ENCODE measurements around the gene RIN1. TPM values are rescaled to one million over a fixed set of nuclear protein-coding genes. Genes with fewer than 3 reads are reported as not detected.

RIN1 gene
- total RNA-seq, 4 donors from 2014 or later, result 22.3 to 37.2 (median 27.6) TPM

GRCh38 chr11:66369073-66369894, 33.0 kb upstream of the RIN1 start:
- Histone ChIP-seq H3K27me3 (peaks cover 0 to 14% (median 0%) of the 10 kb centered on the region in 4 donors), H3K4me3 (no peak overlapping the region), H3K27ac (no peak overlapping the region), H3K4me1 (peaks cover 4 to 42% (median 9%) of the 10 kb centered on the region in 3 donors), H3K36me3 (peaks cover 0 to 9% (median 0%) of the 10 kb centered on the region in 3 donors), H3K9me3 (no peaks in the 10 kb centered on the region)
- TF ChIP-seq POLR2A (IDR thresholded peaks at IDR 0.05), result no peak
- TF ChIP-seq CTCF (IDR thresholded peaks at IDR 0.05), result no peak
- intact Hi-C loops (cut with DNase I), result no loop called here
- DNase-seq, result no peak
- WGBS, 2 donors, result 86 to 87% methylated on average over 7 to 17 of the region's 25 CpGs

- TF ChIP-seq POLR2A (IDR thresholded peaks at IDR 0.05) (no peak), CTCF (IDR thresholded peaks at IDR 0.05) (no peak)
- Histone ChIP-seq H3K9me3 (no peaks in the 10 kb centered on the region), H3K4me1 (peaks cover 4 to 42% (median 9%) of the 10 kb centered on the region in 3 donors), H3K36me3 (peaks cover 0 to 9% (median 0%) of the 10 kb centered on the region in 3 donors), H3K4me3 (no peak overlapping the region), H3K27me3 (peaks cover 0 to 11% (median 0%) of the 10 kb centered on the region in 4 donors), H3K27ac (no peak overlapping the region)
- no peak for DNase-seq
- WGBS, 2 donors, result 71 to 82% methylated on average over 1 to 4 of the region's 6 CpGs
- intact Hi-C loops (cut with DNase I), result no loop called here
These were observed 32.2 kb upstream of the RIN1 start for GRCh38 chr11:66368484-66368883.

GRCh38 chr11:66367561-66368312, 31.5 kb upstream of the RIN1 start:
- TF ChIP-seq CTCF (IDR thresholded peaks at IDR 0.05), result no peak
- no peak for TF ChIP-seq POLR2A (IDR thresholded peaks at IDR 0.05)
- peaks cover 0 to 9% (median 0%) of the 10 kb centered on the region in 3 donors for H3K36me3 ChIP-seq
- no peaks in the 10 kb centered on the region for H3K9me3 ChIP-seq
- H3K27ac ChIP-seq, result no peak overlapping the region
- no peak for DNase-seq
- intact Hi-C loops (cut with DNase I), result no loop called here
- peaks cover 4 to 36% (median 9%) of the 10 kb centered on the region in 3 donors for H3K4me1 ChIP-seq
- H3K4me3 ChIP-seq, result no peak overlapping the region
- peaks cover 0 to 10% (median 0%) of the 10 kb centered on the region in 4 donors for H3K27me3 ChIP-seq
- WGBS, 2 donors, result 88 to 93% methylated on average over 8 of the region's 15 CpGs

GRCh38 chr11:66366844-66367477, 30.7 kb upstream of the RIN1 start:
- TF ChIP-seq POLR2A (IDR thresholded peaks at IDR 0.05), result no peak
- intact Hi-C loops (cut with DNase I), result no loop called here
- Histone ChIP-seq H3K27me3 (peaks cover 0 to 7% (median 0%) of the 10 kb centered on the region in 4 donors), H3K4me1 (peaks cover 3 to 29% (median 4%) of the 10 kb centered on the region in 3 donors), H3K27ac (no peak overlapping the region), H3K4me3 (no peak overlapping the region), H3K36me3 (peaks cover 0 to 9% (median 0%) of the 10 kb centered on the region in 3 donors), H3K9me3 (no peaks in the 10 kb centered on the region)
- 96 to 97% methylated on average over 7 to 8 of the region's 8 CpGs for WGBS, 2 donors
- no peak for DNase-seq

- intact Hi-C loops (cut with DNase I), result no loop called here
- Histone ChIP-seq H3K27ac (no peak overlapping the region), H3K36me3 (peaks cover 0 to 9% (median 0%) of the 10 kb centered on the region in 3 donors), H3K4me3 (no peak overlapping the region), H3K9me3 (no peaks in the 10 kb centered on the region), H3K4me1 (peaks cover 0 to 19% (median 3%) of the 10 kb centered on the region in 3 donors), H3K27me3 (no peaks in the 10 kb centered on the region)
- TF ChIP-seq CTCF (IDR thresholded peaks at IDR 0.05), result no peak
- TF ChIP-seq POLR2A (IDR thresholded peaks at IDR 0.05), result no peak
- 49 to 51% methylated on average over 3 to 5 of the region's 14 CpGs for WGBS, 2 donors
- no peak for DNase-seq
These were observed 29.7 kb upstream of the RIN1 start for GRCh38 chr11:66365711-66366619.
